ENCODE data around the gene MMP24OS.

The MMP24OS gene

DNA sequence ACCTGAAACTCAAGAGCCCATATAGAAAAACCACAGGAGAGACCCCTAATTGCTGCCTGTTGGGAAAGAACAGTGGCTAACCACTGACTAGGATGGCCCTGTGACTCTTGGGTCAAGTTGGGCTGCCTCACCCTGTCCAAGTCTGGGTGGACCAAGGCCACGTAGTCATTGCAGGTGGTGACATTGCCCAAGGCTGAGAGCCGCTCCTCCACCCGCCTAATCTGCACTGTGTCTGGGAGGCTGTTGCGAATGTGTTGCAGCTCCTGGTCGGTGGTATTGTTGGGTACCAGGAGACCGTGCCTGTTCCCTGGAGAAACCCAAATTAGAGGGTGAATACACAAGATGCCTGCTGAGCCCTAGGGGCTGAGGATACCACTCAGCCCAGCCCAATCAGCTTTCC is 2.6 kb upstream of the MMP24OS start:
- H3K79me2 ChIP-seq (ENCODE audit: low read length): peaks cover 54% of the 10 kb centered on the region
- peak overlapping the region; percentile 31 for H3K27ac ChIP-seq (ENCODE audit: low read length)

GRCh38 chr20:35279533-35280174 is 1.7 kb upstream of the MMP24OS start:
- H2AFZ ChIP-seq (ENCODE audit: low read depth, low read length): no peak overlapping the region
- peaks cover 54% of the 10 kb centered on the region for H3K79me2 ChIP-seq (ENCODE audit: low read length)
- H3K36me3 ChIP-seq (replicated peaks; ENCODE audit: low read depth, low read length): peaks cover 49% of the 10 kb centered on the region
- no peaks in the 10 kb centered on the region for H3K27me3 ChIP-seq (ENCODE audit: low read depth, low read length)
- peaks cover 6% of the 10 kb centered on the region; the same call in 1 of the 2 replicates for H4K20me1 ChIP-seq (ENCODE audit: insufficient read depth, low read length)
- H3K4me3 ChIP-seq (ENCODE audit: low read length): no peak overlapping the region
- H3K9me3 ChIP-seq (ENCODE audit: insufficient read depth, low read length): no peaks in the 10 kb centered on the region
- TF ChIP-seq EZH2phosphoT487 (IDR thresholded peaks at IDR 0.05; ENCODE audit: low read depth): no peak
- TF ChIP-seq, protein P1, sequence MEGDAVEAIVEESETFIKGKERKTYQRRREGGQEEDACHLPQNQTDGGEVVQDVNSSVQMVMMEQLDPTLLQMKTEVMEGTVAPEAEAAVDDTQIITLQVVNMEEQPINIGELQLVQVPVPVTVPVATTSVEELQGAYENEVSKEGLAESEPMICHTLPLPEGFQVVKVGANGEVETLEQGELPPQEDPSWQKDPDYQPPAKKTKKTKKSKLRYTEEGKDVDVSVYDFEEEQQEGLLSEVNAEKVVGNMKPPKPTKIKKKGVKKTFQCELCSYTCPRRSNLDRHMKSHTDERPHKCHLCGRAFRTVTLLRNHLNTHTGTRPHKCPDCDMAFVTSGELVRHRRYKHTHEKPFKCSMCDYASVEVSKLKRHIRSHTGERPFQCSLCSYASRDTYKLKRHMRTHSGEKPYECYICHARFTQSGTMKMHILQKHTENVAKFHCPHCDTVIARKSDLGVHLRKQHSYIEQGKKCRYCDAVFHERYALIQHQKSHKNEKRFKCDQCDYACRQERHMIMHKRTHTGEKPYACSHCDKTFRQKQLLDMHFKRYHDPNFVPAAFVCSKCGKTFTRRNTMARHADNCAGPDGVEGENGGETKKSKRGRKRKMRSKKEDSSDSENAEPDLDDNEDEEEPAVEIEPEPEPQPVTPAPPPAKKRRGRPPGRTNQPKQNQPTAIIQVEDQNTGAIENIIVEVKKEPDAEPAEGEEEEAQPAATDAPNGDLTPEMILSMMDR (IDR thresholded peaks at IDR 0.05; ENCODE audit: low read depth, low read length): no peak
- no peak overlapping the region for H3K9ac ChIP-seq (ENCODE audit: low read length)
- peaks cover 28% of the 10 kb centered on the region for H3K4me1 ChIP-seq (ENCODE audit: low read length)
- H3K27ac ChIP-seq (ENCODE audit: low read length): peak overlapping the region; percentile 31
- H3K4me2 ChIP-seq (ENCODE audit: low read length): peak overlapping the region; percentile 3; the same call in 1 of the 2 replicates

More for the DNA sequence above, 2.6 kb upstream of the MMP24OS start:
- no peaks in the 10 kb centered on the region for H3K27me3 ChIP-seq (ENCODE audit: low read depth, low read length)
- peak overlapping the region; percentile 3; the same call in 1 of the 2 replicates for H3K4me2 ChIP-seq (ENCODE audit: low read length)
- TF ChIP-seq, protein P1 (IDR thresholded peaks at IDR 0.05; ENCODE audit: low read depth, low read length): no peak
- TF ChIP-seq EZH2phosphoT487 (IDR thresholded peaks at IDR 0.05; ENCODE audit: low read depth): no peak
- H3K4me1 ChIP-seq (ENCODE audit: low read length): peaks cover 32% of the 10 kb centered on the region
- H3K36me3 ChIP-seq (replicated peaks; ENCODE audit: low read depth, low read length): peaks cover 49% of the 10 kb centered on the region
- H3K4me3 ChIP-seq (ENCODE audit: low read length): no peak overlapping the region
- no peaks in the 10 kb centered on the region for H3K9me3 ChIP-seq (ENCODE audit: insufficient read depth, low read length)
- H4K20me1 ChIP-seq (ENCODE audit: insufficient read depth, low read length): peaks cover 6% of the 10 kb centered on the region; the same call in 1 of the 2 replicates
- H3K9ac ChIP-seq (ENCODE audit: low read length): no peak overlapping the region
- no peak overlapping the region for H2AFZ ChIP-seq (ENCODE audit: low read depth, low read length)

DNA sequence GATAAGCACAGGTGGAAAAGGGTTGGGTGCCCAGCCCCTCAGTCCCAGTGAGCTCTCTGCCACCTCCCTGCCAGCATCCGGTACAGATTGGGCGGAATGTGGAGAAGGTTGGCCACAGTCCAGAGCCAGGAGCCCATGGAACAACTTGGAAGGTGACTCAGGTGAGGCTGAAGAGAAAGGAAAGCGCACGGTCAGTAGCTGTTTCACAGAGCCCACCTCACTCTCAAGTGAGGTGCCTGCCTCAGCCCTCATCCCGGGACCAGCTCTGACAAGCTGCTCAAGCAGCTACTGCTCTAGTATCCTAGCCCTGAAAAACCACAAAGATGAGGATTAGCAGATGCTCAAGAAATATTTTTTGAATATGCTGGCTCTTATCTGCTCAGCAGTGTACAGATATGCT is 1.1 kb upstream of the MMP24OS start:
- H3K4me2 ChIP-seq (ENCODE audit: low read length): no peak overlapping the region
- no peak for TF ChIP-seq EZH2phosphoT487 (IDR thresholded peaks at IDR 0.05; ENCODE audit: low read depth)
- TF ChIP-seq, protein P1 (IDR thresholded peaks at IDR 0.05; ENCODE audit: low read depth, low read length): no peak
- H2AFZ ChIP-seq (ENCODE audit: low read depth, low read length): no peak overlapping the region
- H3K79me2 ChIP-seq (ENCODE audit: low read length): peaks cover 48% of the 10 kb centered on the region
- H3K4me1 ChIP-seq (ENCODE audit: low read length): peaks cover 28% of the 10 kb centered on the region
- no peak overlapping the region for H3K9ac ChIP-seq (ENCODE audit: low read length)
- no peaks in the 10 kb centered on the region for H3K27me3 ChIP-seq (ENCODE audit: low read depth, low read length)
- H3K4me3 ChIP-seq (ENCODE audit: low read length): no peak overlapping the region
- peaks cover 49% of the 10 kb centered on the region for H3K36me3 ChIP-seq (replicated peaks; ENCODE audit: low read depth, low read length)
- peak overlapping the region; percentile 80 for H3K27ac ChIP-seq (ENCODE audit: low read length)
- peaks cover 6% of the 10 kb centered on the region; the same call in 1 of the 2 replicates for H4K20me1 ChIP-seq (ENCODE audit: insufficient read depth, low read length)
- H3K9me3 ChIP-seq (ENCODE audit: insufficient read depth, low read length): no peaks in the 10 kb centered on the region

- peaks cover 29% of the 10 kb centered on the region for H3K79me2 ChIP-seq (ENCODE audit: low read length)
- H2AFZ ChIP-seq (ENCODE audit: low read depth, low read length): no peak overlapping the region
- peak overlapping the region; percentile 97 for H3K9ac ChIP-seq (ENCODE audit: low read length)
- H3K4me2 ChIP-seq (ENCODE audit: low read length): peak overlapping the region; percentile 99
- H3K27me3 ChIP-seq (ENCODE audit: low read depth, low read length): no peaks in the 10 kb centered on the region
- H3K4me3 ChIP-seq (ENCODE audit: low read length): peak overlapping the region; percentile 95
- peaks cover 46% of the 10 kb centered on the region for H3K36me3 ChIP-seq (replicated peaks; ENCODE audit: low read depth, low read length)
- peaks cover 23% of the 10 kb centered on the region for H3K4me1 ChIP-seq (ENCODE audit: low read length)
- H4K20me1 ChIP-seq (ENCODE audit: insufficient read depth, low read length): peaks cover 6% of the 10 kb centered on the region; the same call in 1 of the 2 replicates
- peak overlapping the region; percentile 80 for H3K27ac ChIP-seq (ENCODE audit: low read length)
- no peaks in the 10 kb centered on the region for H3K9me3 ChIP-seq (ENCODE audit: insufficient read depth, low read length)
- TF ChIP-seq, protein P1 (IDR thresholded peaks at IDR 0.05; ENCODE audit: low read depth, low read length): no peak
- TF ChIP-seq EZH2phosphoT487 (IDR thresholded peaks at IDR 0.05; ENCODE audit: low read depth): no peak
Observed at GRCh38 chr20:35277127-35277526, 795 bp downstream of the MMP24OS start.

Measured in OCI-LY3 (cell line).